GM21367 (cell line): Measurements from ENCODE around the gene KRT83.
"Not testable (repeated sequence)": the region's sequence is repeated elsewhere in the genome, so short reads cannot be mapped to it uniquely, and the experiment has no call there.

Experiments used
- ATAC-seq: cut with Tn5 transposase; IDR thresholded peaks from one replicate; pipeline ENCODE4 v1.9.1; 2021; ENCODE audit not compliant: unreplicated experiment

The KRT83 gene

DNA sequence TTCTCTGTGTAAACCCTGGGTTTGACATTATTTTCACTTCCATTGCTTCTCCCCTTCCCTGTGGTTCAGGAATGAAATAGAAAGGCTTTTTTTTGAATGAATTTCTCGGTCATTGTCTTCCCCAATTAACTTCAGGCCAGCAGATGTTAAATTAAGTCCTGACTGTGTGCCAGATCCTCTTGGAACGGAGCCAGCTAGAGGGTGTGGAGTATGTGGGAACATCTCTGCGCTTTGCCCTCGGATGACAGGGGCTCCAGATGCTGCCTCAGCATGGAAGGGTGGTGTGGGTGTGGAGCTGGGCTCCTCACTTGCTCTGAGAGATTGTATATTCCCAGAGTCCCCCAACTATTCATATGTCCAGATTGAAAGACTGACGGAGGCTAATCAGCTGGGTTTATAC is 33.0 kb upstream of the KRT83 start:
- no peak for ATAC-seq

DNA sequence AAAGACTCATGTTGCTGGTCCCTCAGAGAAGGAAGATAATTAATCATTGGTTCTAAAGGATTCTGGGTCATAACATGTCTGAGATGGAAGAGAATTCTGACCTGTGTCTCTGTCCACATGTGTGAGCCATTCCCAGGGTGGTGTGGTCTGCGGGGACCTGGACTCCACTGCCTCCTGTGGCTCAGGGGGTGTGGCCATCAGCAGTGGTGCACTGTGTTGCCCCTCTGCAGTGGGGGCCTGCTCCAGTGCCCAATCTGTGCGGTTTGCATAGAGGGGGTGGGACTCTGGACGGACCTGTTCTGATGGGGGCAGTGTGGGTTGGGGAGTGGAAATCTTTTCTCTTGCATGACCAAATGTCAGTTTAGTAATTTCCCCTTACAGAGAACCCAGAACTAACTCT is 32.6 kb upstream of the KRT83 start:
- no peak for ATAC-seq

DNA sequence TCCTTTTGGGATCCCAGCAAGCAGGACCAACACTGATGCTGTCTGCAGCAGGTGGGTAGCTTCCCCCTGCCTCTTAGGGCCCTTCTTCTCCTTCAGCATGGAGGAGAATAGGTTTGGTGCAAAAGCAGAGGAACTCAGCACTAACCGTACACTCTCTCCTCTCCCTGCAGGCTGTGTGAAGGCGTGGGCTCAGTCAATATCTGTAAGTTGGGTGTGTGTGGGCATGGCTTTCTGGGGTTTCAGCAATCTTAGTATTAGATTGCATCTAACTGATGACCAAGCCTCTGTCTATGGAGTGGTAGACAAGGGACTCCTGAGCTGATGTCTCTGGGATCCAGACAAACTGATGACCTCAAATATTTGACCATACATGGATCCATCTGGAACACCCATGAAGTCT is 31.8 kb upstream of the KRT83 start:
- ATAC-seq, result no peak

DNA sequence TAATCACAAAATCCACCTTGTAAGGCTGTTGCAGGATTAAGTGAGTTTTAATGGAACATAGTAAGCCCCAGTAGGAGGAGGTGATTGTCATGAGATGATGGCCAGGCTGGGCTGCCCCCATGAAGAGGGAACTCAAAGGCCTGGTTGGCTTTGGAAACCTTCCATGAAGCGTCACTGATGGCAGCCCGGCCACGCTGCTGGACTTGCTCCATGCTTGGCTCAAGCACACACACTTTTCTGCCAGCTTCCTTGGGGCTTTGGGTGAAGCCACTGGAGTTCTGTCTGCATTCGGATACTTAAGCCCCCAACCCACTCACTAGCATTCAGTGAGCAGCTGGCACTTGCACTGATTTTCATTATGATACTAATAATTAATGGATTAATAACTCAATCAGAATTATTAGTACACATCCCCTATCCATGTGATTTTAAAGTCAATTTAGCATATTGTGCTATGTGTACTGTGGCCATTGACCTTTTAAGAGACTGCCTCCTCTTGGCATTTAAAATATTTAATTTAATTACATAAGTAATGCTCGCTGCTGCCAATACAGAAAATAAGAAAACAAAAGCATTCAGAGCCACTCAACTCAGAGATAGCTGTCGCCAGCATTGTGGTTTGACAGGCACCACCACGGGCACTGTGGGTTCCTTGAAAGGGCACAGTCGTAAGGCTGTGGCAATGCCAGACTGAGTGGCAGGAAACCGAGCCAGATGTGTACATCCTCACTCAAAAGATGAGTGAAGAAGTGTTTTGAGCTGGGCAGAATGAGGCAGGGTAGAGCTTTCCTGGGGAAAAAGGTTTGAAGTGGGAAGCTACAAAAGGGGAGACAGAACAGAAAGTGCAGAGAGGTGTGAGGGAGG is 30.2 kb upstream of the KRT83 start:
- ATAC-seq, result no peak

DNA sequence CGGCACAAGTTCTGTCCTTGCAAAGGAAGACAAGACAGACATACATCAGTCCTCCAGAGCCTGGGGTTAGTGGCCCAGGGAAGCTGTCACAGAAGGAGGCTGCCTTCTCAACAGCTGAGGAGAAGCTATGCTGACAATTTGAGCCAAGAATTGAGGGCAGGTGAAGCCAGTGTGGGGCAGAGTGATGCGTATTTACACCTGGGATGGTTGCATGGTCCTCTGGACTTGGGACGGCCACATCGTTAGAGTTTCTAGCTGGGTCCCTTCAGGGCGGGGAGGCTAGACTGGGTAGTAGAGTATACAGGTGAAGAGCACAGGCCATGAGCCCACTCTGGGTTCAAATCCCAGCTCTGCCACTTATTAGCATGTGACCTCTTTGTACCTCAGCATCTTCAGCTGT is 29.6 kb upstream of the KRT83 start:
- ATAC-seq, result no peak

DNA sequence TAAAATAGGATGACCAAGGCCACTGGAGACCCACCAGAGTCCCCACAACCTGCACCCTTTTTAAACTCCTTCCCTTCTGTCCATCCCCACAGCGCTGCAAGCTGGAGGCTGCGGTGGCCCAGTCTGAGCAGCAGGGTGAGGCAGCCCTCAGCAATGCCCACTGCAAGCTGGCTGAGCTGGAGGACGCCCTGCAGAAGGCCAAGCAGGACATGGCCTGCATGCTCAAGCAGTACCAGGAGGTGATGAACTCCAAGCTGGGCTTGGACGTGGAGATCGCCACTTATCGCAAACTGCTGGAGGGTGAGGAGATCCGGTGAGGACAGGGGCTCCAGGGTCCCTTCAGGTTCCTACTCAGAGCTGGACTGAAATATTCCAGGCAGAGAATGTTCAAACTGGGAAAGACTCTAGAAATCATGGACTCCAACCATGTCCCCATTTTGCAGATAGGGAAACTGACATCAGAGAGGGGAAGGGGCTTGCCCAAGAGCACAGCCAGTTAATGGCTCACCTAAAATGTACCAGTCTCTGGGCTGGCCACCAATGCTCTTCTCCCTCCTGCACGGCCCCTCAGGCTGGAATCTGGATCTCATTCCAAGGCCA is 28.9 kb upstream of the KRT83 start:
- no peak for ATAC-seq

DNA sequence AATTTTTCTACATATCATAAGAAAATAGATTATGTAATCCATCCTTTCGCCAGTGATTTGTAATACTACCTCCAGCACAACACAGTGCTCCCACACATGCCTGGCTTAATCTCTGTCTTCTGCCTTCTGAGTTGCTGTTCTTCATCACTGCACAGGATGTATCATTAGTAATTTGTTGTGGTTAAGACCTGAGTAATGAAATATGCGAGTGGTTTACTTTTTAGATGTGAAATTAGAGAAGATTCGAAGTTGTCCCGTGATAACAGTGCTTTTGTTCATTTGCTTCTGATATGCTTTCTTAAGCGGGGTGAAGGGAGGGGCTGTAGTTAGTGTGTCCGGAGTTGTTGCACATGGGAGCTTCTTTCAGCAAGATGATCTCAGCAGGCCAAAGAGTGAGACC is 28.0 kb upstream of the KRT83 start:
- no peak for ATAC-seq

DNA sequence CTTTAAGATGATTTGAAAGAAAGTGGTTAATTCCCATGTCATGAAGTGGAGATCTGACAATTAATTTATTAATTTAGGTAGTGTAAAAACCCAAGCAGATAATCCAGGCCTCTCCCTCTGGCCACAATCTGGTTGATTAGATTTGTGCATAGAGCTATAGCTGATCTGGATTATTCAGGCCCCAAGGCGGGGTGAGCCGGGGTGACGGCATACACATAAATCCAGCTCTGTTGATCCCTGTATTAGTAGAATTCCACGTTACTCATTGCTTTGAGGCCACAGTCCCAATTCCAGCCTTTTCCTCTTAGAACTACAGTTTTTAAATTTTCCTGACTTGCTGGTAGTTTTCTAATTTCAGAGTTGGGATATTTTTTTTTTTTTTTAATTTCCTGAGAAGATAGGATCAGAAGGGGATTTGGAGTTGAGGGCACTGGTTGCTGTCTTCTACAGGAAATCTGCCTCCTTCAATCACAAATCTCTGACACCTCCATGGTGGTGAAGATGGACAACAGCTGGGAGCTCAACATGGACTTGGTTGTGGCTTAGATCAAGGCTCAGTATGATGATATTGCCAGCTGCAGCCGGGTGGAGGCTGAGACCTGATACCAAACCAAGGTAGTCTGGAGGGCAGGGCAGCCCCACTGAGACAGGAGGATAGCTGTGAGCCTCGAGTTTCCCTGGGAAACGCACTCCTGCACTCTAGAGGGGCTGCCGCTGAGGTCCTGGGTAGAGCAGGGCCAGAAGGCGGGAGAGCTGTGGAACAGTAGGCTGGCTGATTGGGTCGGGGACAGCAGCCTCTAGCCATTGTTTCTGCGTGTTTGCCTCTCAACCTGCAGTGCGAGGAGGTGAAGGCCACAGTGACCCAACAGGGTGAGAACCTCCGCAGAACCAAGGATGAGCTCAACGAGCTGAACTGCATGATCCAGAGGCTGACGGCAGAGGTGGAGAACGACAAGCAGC is 26.6 kb upstream of the KRT83 start:
- no peak for ATAC-seq

DNA sequence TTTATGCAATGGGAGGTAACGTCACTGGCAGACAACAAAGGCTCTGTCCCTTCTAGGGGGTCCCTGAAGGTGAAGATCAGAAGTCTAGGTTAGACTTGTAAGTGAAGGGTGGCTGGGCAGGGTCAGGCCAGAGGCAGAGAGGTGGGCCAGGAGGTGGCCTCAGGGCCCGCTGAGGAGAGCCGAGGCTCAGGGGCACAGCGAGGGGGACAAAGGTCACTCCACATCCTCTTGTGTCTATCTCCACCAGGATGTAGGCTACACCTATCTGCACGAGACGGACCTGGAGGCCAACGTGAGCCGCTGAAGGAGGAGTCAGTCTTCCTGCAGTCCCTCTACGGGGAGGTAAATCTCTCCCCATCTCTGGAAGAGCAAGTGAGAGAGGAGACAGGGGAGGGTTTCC is 25.8 kb upstream of the KRT83 start:
- ATAC-seq, result no peak

DNA sequence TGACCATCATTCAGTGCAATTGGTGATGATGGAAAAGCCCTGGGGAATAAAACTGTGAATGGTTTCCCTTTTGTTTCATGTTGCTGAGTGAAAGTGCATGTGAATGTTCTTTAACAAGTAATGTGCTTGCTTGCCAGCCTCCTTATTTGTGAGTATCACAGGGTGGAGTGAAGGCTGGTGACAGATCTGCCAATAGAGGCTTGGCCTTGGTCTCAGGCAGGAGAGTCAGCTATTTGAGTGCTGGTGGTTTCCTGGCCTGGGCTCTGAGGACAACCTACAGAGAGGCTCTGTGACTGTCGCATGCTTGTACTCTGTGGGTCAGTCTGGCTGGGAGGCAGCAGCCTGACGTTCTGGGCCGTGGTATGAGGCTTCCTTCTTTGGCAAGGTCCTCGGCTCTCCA is 25.4 kb upstream of the KRT83 start:
- ATAC-seq, result no peak

DNA sequence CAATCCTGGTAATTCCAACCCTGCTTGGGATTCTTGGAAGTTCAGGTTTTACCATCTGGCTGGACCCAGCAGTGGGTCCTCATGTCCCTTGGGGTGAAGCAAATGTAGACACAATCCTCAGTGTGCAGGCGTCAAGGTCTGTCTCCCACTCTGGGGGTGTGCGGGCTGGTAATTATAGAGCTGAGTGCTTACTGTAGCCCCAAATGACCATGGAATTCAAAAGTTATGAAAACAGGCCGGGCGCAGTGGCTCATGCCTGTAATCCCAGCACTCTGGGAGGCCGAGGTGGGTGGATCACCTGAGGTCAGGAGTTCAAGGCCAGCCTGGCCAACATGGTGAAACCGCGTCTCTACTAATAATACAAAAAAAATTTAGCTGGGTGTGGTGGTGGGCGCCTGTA is 23.8 kb upstream of the KRT83 start:
- not testable (repeated sequence) for ATAC-seq

DNA sequence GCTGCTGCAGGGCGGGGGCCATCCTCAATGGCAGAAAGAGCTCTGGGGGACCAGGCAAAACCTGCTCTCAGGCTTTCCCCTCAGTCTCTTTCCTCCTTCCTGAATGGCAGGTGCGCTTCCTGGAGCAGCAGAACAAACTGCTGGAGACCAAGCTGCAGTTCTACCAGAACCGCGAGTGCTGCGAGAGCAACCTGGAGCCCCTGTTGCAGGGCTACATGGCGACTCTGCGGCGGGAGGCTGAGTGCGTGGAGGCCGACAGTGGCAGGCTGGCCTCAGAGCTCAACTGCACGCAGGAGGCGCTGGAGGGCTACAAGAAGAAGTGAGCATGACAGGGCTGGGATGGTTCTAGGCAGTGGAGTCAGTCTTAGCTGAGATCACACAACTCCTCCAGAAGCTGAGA is 22.9 kb upstream of the KRT83 start:
- ATAC-seq, result no peak

DNA sequence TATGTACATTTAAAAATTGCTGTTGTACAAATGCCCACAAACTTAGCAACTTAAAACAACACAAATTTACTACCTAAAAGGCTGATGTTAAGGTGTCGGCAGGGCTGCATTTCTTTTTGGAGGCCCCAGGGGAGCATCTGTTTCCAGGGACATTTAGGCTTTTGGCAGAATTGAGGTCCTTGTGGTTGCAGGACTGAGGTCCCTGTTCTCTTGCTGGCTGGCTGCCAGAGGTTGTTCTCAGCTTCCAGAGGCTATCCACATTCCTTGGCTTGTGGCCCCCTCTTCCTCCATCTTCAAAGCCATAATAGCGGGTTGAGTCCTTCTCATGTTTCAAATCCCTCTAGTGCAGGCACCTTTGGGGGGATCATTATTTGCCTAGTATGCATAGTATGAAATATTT is 22.4 kb upstream of the KRT83 start:
- no peak for ATAC-seq

DNA sequence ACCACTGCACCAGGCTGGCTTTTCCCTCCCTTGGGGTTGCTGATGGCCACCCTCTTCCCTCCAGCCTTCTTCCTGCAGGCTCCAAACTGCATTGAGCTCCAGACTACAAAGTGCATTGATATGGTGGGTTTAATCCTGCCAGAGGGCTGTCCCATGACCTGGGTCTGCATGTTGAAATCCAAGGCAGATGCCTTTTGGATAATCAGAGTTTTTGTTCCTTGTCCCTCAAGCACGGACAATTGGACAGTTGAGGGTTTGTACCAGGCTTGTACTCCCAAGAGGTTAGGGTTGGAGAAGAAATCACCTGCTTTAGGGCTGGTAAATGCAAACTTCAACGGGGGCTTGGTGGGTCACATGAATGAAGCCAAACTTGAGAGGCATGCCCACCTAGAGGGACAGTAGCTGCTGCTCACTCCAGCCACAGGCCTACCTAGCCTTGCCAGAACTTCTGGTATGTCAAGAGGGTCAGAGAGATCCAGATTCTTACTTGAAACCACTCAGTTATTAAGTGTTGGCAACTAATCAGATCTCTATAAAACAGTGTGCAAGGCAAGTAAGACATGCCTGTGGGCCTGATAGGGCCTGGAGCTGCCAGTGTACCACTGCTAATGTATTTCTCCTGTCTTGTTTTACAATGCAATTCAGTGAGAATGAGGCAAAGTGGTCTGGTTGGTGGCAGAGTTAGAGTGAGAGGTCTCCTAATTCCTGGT is 21.7 kb upstream of the KRT83 start:
- ATAC-seq, result no peak

DNA sequence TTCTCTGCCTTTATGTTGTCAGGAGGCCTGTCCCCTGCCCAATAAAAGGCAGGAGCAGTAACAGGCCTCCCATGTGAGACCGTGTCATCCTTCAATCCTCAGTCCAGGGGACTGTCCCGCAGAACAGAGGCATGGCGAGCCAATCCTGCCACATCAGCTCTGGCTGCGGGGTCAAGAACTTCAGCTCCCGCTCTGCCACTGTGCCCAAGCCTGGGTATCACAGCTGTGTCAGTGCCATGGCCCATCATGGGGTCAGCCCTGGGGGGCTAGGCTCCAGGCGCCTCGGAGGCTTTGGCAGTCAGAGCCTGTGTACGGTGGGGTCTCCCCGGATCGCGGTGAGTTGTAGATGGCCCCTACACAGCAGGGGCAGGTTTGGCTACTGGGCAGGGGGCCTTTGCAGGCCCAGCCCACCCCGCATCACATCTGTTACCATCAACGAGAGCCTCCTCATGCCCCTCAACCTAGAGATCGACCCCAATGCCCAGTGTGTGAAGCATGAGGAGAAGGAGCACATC is 19.9 kb upstream of the KRT83 start:
- no peak for ATAC-seq

DNA sequence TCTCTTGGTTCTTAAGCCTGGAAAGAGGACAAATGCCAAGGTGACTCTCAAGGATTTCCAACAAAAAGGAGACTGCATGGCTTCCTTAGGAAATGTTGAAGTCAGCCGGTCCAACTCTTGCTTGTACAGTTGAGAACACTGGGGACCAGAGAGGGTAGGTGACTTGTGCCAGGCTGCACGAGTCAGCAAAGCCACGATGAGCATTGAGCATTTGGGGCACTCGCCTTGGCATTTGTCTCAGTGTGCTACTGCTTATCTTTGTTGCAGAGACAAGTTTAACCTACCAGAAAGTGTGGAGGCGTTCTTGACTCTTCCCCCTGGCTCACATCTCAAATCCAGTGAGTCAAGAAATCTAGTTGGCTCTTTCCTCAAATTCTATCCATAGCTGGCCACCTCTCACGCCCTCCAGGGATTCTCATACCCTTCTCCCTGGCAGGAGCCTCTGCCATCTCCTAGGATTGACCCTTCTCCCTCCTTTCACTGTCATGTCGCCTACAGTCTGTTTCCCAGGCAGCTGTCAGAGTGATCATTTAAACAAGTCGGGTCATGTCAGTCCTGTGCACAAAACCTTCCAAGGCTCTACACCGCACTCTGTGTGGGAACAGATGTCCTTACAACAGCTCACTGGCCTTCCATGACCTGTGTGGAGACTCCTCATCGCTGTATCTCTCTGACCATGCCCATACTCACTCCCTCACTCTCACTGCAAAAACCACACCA is 17.2 kb upstream of the KRT83 start:
- no peak for ATAC-seq

DNA sequence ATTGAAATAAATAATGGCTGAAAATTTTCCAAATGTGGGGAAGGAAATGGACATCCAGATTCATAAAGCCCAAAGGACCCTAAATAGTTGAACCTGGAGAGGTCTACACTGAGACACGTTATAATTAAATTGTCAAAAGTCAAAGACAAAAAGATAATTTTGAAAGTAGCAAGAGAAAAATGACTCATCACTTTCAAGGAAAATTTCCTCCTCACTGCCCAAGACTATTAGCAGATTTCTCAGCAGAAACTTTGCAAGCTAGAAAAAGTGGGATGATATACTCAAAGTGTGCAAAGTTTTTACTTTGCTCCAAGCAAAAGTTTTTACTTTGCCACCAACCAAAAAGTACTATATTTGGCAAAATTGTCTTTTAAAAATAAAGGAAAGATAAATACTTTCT is 15.9 kb upstream of the KRT83 start:
- no peak for ATAC-seq

DNA sequence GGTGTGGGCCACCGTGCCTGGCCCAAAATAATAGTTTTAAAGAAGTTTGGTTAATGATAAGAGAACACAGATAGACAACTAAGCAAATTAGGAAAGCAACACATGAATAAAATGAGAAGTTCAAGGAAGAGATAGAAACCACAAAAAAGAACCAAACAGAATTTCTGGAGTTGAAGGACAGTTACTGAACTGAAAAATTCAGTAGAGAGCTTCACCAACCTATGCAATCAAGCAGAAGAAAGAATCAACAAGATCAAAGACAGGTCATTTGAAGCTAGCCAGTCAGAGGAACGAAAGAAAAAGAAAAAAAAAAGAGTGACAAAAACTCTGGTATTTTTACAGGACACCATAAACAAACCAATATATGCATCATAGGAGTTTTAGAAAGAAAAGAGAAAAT is 15.4 kb upstream of the KRT83 start:
- no peak for ATAC-seq

DNA sequence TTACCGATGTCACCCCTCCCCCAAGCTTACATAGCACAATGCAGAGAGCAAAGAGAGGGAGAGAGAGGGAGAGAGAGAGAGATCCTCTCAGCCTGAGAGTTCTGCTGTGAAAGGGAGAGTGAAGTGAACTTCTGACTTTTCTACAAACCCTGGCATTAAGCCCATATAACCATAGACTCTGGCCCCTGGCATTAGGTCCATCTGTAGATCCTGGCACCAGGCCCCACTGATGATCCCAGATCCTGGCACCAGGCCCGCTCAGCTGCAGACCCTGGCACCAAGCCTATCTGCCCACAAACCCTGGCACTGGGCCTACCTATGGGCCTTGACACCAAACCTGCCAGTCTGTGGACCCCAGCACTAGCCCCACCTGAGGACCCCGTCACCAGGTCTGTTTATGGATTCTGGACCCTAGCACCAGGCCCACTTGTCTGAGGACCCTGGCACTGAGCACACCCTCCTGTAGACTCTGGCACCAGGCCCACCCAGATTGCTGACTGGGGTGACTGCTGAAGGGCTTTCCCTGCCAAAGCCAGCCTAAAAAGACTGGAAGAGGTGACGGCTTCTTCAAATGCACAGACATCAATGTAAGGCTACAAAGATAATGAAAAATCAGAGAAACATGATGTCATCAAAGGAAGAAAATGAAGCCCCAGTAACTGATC is 14.5 kb upstream of the KRT83 start:
- no peak for ATAC-seq

DNA sequence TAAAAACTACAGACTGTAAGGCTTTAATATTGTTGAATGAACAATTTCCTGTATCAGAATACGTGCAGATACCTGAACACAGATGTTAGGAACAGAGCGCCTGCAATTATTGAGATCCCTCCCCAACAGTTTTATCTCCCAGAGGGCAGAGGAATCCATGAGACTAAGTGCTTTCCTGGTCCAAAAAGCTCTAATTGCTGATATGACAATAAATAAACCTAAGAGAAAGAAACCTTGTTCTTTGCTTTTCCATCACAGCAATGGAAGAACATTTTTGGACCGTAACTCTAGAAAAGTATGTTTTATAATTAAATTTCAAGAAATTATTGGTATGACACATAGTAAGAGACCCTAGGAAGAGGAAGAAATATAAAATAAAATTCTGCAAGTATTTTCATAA is 13.0 kb upstream of the KRT83 start:
- ATAC-seq, result no peak
